CD4-positive, CD25-positive, alpha-beta regulatory T cell (primary cell): ENCODE results near the gene CDK5R2. TPM values are rescaled to one million over a fixed set of nuclear protein-coding genes. Genes with fewer than 3 reads are reported as not detected.

Experiments
- ATAC-seq, 2 donors: fragments of 150-1000 bp; cut with Tn5 transposase; one replicate each; pipeline ENCODE4 v1.10.0; 2021; ENCODE audit warnings: low read depth in 2 of 2, moderate number of reproducible peaks in 2 of 2, moderate library complexity in 1 of 2
- DNase-seq, 3 donors: peaks; one replicate each; pipeline versions ENCODE4 v3.0.0 to v3.0.0-alpha.2; 2012 to 2022; ENCODE audit warnings: mixed read lengths in 1 of 3
- H3K27ac ChIP-seq: one replicate; pipeline ENCODE4 v1.7.0; 2013; ENCODE audit warnings: mild to moderate bottlenecking, low read length; ENCODE audit not compliant: insufficient read depth, poor library complexity, severe bottlenecking
- H3K27me3 ChIP-seq: one replicate; pipeline ENCODE4 v1.7.0; 2013; ENCODE audit warnings: low read length; ENCODE audit not compliant: control insufficient read depth, insufficient read depth
- H3K36me3 ChIP-seq: one replicate; pipeline ENCODE4 v1.7.0; 2013; ENCODE audit warnings: mild to moderate bottlenecking, low read length, moderate library complexity; ENCODE audit not compliant: control insufficient read depth, insufficient read depth
- H3K4me1 ChIP-seq: 2 replicates; pipeline ENCODE4 v1.7.0; 2013; ENCODE audit warnings: mild to moderate bottlenecking, low read length; ENCODE audit not compliant: insufficient read depth, control insufficient read depth, poor library complexity, severe bottlenecking
- H3K4me3 ChIP-seq: one replicate; pipeline ENCODE4 v1.7.0; 2013; ENCODE audit warnings: low read depth, mild to moderate bottlenecking, low read length, moderate library complexity
- H3K9me3 ChIP-seq, 2 experiments: 1 replicate in 1 of 2; 2 replicates in 1 of 2; pipeline ENCODE4 v1.7.0; 2013; ENCODE audit warnings: low read length in 2 of 2, mild to moderate bottlenecking in 1 of 2, moderate library complexity in 1 of 2; ENCODE audit not compliant: control insufficient read depth in 2 of 2
- H3K27ac Mint-ChIP-seq, 3 donors: one replicate each; pipeline ENCODE4 v1.8.0; 2020 to 2022; ENCODE audit warnings: mild to moderate bottlenecking in 3 of 3, mixed read lengths in 3 of 3, moderate library complexity in 2 of 3
- H3K27me3 Mint-ChIP-seq: one replicate; pipeline ENCODE4 v1.8.0; 2022; ENCODE audit warnings: mild to moderate bottlenecking, mixed read lengths
- H3K36me3 Mint-ChIP-seq: one replicate; pipeline ENCODE4 v1.8.0; 2020; ENCODE audit warnings: mixed read lengths
- H3K4me1 Mint-ChIP-seq, 4 donors: one replicate each; pipeline ENCODE4 v1.8.0; 2020 to 2022; ENCODE audit warnings: mixed read lengths in 4 of 4, mild to moderate bottlenecking in 1 of 4
- H3K4me3 Mint-ChIP-seq, 4 donors: one replicate each; pipeline ENCODE4 v1.8.0; 2020 to 2022; ENCODE audit warnings: mild to moderate bottlenecking in 4 of 4, mixed read lengths in 4 of 4, moderate library complexity in 3 of 4
- H3K9me3 Mint-ChIP-seq, 7 donors: one replicate each; pipeline ENCODE4 v1.8.0; 2020 to 2022; ENCODE audit warnings: mixed read lengths in 7 of 7, mild to moderate bottlenecking in 3 of 7, moderate library complexity in 2 of 7
- polyA plus RNA-seq, 4 donors: library from polyadenylated mRNA; unstranded; fragments of 300-500 nt; fragmentation: Illumina TruSeq; gene quantifications; one replicate each; pipeline ENCODE4 v1.2.3, GENCODE V29; 2021
- total RNA-seq: library from RNA; stranded (reverse); gene quantifications from one replicate; pipeline ENCODE4 v1.2.3, GENCODE V29; 2022

CDK5R2 gene
- total and polyA plus RNA-seq, 5 donors from 2014 or later: not detected

DNA sequence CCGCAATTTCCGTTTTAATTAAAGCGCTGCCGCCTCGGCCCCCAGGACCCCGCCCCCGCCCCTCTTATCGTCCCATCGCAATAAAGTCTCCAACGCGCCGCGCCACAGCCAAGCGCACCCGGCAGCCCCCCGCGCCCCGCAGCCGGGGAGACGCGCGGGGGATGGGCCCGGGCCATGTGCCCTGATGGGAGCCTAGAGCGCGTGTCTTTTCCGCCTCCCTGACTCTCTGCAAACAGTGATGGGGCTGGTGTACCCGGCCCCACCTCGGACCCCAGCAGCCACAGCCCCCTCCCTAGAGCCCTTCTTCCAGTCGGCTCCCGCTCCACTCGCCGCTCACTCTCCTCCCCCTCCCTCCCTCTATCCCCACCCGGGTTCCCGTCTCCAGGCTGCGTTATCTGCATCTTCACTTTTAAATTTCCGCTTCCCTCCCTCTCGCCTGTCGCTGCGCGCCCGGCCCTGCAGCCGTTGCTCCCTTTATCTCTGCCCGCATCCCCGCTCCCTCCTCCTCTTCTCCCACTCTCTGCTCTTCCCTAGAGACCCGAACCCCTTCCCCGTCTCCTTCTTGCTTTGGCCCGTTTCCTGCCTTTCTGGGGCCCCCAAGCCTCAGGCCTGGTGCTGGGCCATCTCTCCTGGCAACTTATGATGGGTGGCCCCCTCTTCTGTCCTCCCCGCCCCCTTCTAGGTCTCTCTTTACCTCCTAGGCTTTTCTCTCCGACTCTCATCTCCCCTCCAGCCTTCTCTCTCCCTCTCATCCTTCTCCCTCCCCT lies 26.0 kb downstream of the CDK5R2 start:
- Mint-ChIP-seq H3K9me3 (peaks cover 0 to 7% (median 0%) of the 10 kb centered on the region in 7 donors), H3K27ac (no peak overlapping the region), H3K27me3 (peaks cover 81% of the 10 kb centered on the region), H3K4me1 (peaks cover 3 to 35% (median 12%) of the 10 kb centered on the region in 4 donors), H3K36me3 (no peaks in the 10 kb centered on the region), H3K4me3 (peak overlapping the region in 1 of 4 donors; percentile 13)
- no peaks in the 10 kb centered on the region for H3K36me3 ChIP-seq
- peaks cover 40% of the 10 kb centered on the region for H3K27me3 ChIP-seq
- no peaks in the 10 kb centered on the region for H3K9me3 ChIP-seq
- peaks cover 31% of the 10 kb centered on the region for H3K4me1 ChIP-seq
- no peak for DNase-seq
- H3K27ac ChIP-seq: no peak overlapping the region
- H3K4me3 ChIP-seq: no peak overlapping the region
- ATAC-seq: no peak

DNA sequence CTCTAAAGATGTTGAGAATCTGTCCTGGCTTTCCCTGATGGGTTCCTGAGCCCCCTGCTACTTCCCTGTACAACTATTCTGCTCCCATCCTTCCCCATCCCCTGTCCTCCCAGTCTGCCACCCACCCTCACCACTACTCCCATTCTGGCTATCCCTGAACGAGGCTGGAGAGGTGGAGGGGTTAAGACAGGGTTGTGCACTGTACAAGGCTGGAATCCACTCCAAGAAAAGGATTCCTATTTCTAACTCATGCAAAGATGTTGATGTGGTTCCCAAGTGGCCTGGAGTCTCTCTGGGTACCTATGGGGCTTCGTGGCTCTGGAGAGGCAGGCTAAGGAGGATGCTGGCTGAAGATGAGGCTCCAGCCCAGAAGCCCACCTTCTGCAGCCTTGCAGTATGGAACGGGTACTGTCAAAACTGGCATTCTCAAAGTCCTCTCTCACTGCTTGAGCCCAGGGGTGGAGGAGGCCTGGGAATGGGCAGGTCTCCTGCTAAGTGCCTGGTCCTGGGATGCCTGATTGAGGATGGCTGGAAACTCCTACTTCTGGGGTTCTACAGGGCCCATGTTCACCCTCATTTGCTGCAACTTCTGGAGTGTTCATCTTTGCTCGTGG lies 26.8 kb downstream of the CDK5R2 start:
- Mint-ChIP-seq H3K27ac (no peak overlapping the region), H3K36me3 (no peaks in the 10 kb centered on the region), H3K4me1 (peaks cover 2 to 33% (median 10%) of the 10 kb centered on the region in 4 donors), H3K9me3 (peaks cover 0 to 7% (median 0%) of the 10 kb centered on the region in 7 donors), H3K27me3 (peaks cover 82% of the 10 kb centered on the region), H3K4me3 (peak overlapping the region in 1 of 4 donors; percentile 13)
- DNase-seq (no peak), ATAC-seq (no peak)
- no peak overlapping the region for H3K27ac ChIP-seq
- peaks cover 25% of the 10 kb centered on the region for H3K4me1 ChIP-seq
- H3K27me3 ChIP-seq: peaks cover 45% of the 10 kb centered on the region
- no peak overlapping the region for H3K4me3 ChIP-seq
- H3K9me3 ChIP-seq: no peaks in the 10 kb centered on the region
- H3K36me3 ChIP-seq: no peaks in the 10 kb centered on the region

GRCh38 chr2:218988164-218988563 lies 28.7 kb downstream of the CDK5R2 start:
- Histone ChIP-seq H3K4me1 (peaks cover 17% of the 10 kb centered on the region), H3K36me3 (no peaks in the 10 kb centered on the region), H3K4me3 (no peak overlapping the region), H3K9me3 (no peaks in the 10 kb centered on the region), H3K27me3 (peaks cover 44% of the 10 kb centered on the region), H3K27ac (no peak overlapping the region)
- peaks cover 0 to 7% (median 0%) of the 10 kb centered on the region in 7 donors for H3K9me3 Mint-ChIP-seq
- H3K27ac Mint-ChIP-seq: no peak overlapping the region
- H3K4me1 Mint-ChIP-seq: peaks cover 0 to 28% (median 8%) of the 10 kb centered on the region in 4 donors
- no peak for ATAC-seq
- peaks cover 89% of the 10 kb centered on the region for H3K27me3 Mint-ChIP-seq
- no peaks in the 10 kb centered on the region for H3K36me3 Mint-ChIP-seq
- no peak overlapping the region for H3K4me3 Mint-ChIP-seq
- DNase-seq: no peak

DNA sequence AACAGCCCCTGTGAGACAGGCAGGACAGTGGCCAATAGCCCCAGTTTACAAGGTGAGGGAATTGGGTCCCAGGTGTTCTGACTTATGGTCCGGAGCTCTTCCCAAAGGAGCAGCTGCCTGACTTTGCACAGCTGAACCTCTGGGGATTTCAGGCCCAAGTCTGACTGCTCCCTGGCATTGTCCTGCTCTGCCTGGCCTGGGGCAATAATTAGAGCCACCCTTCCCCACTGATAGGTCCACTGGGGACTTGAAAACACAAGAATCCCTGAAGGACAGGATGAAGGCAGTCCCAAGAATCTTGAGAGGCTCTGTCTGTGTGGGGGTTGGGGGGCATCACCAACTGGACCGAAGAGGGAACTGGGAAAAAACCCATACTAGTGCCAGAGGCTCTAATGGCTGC lies 29.2 kb downstream of the CDK5R2 start:
- no peaks in the 10 kb centered on the region for H3K9me3 ChIP-seq
- H3K36me3 Mint-ChIP-seq: no peaks in the 10 kb centered on the region
- ATAC-seq (no peak), DNase-seq (no peak)
- no peak overlapping the region for H3K27ac Mint-ChIP-seq
- peaks cover 44% of the 10 kb centered on the region for H3K27me3 ChIP-seq
- H3K4me3 ChIP-seq: no peak overlapping the region
- H3K4me3 Mint-ChIP-seq: no peak overlapping the region
- peaks cover 0 to 7% (median 0%) of the 10 kb centered on the region in 7 donors for H3K9me3 Mint-ChIP-seq
- no peaks in the 10 kb centered on the region for H3K36me3 ChIP-seq
- H3K4me1 ChIP-seq: peaks cover 21% of the 10 kb centered on the region
- peaks cover 0 to 23% (median 3%) of the 10 kb centered on the region in 4 donors for H3K4me1 Mint-ChIP-seq
- peaks cover 85% of the 10 kb centered on the region for H3K27me3 Mint-ChIP-seq
- no peak overlapping the region for H3K27ac ChIP-seq

DNA sequence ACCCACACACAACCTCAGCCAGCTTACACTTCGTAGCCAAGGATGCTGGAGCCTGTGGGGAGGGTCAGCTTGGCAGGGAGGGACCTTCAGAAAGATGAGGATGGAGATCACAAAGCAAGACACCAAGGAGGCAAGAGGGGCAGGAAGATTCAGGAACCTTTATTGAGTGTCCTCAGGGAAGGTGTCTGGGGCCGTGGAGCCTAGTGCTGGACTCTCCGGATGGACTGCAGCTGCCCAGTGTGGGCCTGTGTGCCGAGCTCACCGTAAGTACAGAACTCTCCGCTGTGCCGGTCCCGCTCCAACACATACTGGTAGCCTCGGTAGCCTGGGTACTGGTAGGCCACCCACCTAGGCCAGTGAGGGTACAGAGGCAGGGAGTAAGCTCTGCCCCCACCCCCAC lies 30.6 kb downstream of the CDK5R2 start:
- Histone ChIP-seq H3K27ac (no peak overlapping the region), H3K4me1 (peaks cover 13% of the 10 kb centered on the region), H3K36me3 (no peaks in the 10 kb centered on the region), H3K9me3 (no peaks in the 10 kb centered on the region), H3K4me3 (no peak overlapping the region), H3K27me3 (peaks cover 51% of the 10 kb centered on the region)
- peaks cover 88% of the 10 kb centered on the region for H3K27me3 Mint-ChIP-seq
- H3K27ac Mint-ChIP-seq: no peak overlapping the region
- H3K4me3 Mint-ChIP-seq: no peak overlapping the region
- peaks cover 0 to 23% (median 2%) of the 10 kb centered on the region in 4 donors for H3K4me1 Mint-ChIP-seq
- ATAC-seq: no peak
- peaks cover 0 to 5% (median 0%) of the 10 kb centered on the region in 7 donors for H3K9me3 Mint-ChIP-seq
- H3K36me3 Mint-ChIP-seq: no peaks in the 10 kb centered on the region
- DNase-seq: no peak

DNA sequence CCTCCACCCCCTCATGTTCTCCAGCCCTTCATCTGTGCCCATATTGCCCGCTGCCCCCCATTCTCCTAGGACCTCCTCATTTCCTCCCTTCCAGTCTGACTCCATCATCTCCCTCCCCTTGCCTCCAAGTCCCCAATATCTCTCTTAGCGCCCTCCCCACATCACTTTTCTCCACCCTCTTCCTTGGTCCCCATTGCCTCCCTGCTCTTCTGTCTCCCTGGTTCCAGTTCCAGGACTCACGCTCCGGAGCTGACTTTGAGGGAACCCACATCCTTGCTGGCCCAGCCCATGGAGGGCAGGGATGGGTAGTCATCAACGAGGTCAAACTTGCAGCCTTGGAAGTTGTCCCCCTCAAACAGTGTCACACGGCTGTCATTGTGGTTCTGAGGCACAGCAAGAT lies 31.1 kb downstream of the CDK5R2 start:
- H3K36me3 ChIP-seq: no peaks in the 10 kb centered on the region
- no peaks in the 10 kb centered on the region for H3K36me3 Mint-ChIP-seq
- H3K27me3 Mint-ChIP-seq: peaks cover 90% of the 10 kb centered on the region
- H3K9me3 Mint-ChIP-seq: peaks cover 0 to 5% (median 0%) of the 10 kb centered on the region in 7 donors
- DNase-seq (no peak), ATAC-seq (no peak)
- peaks cover 0 to 24% (median 2%) of the 10 kb centered on the region in 4 donors for H3K4me1 Mint-ChIP-seq
- H3K27ac ChIP-seq: no peak overlapping the region
- H3K9me3 ChIP-seq: no peaks in the 10 kb centered on the region
- H3K27ac Mint-ChIP-seq: no peak overlapping the region
- H3K4me3 Mint-ChIP-seq: no peak overlapping the region
- H3K4me1 ChIP-seq: peaks cover 13% of the 10 kb centered on the region
- no peak overlapping the region for H3K4me3 ChIP-seq
- H3K27me3 ChIP-seq: peaks cover 56% of the 10 kb centered on the region

- H3K4me1 ChIP-seq: peaks cover 19% of the 10 kb centered on the region
- no peak overlapping the region for H3K4me3 ChIP-seq
- H3K36me3 ChIP-seq: no peaks in the 10 kb centered on the region
- Mint-ChIP-seq H3K9me3 (peaks cover 0 to 3% (median 0%) of the 10 kb centered on the region in 7 donors), H3K4me3 (no peak overlapping the region), H3K27ac (no peak overlapping the region), H3K4me1 (peaks cover 0 to 26% (median 2%) of the 10 kb centered on the region in 4 donors), H3K27me3 (peaks cover 90% of the 10 kb centered on the region), H3K36me3 (no peaks in the 10 kb centered on the region)
- no peak overlapping the region for H3K27ac ChIP-seq
- no peak for DNase-seq
- no peak for ATAC-seq
- peaks cover 54% of the 10 kb centered on the region for H3K27me3 ChIP-seq
- H3K9me3 ChIP-seq: no peaks in the 10 kb centered on the region
These were observed 32.3 kb downstream of the CDK5R2 start for GRCh38 chr2:218991674-218992168.
